ENCODE results near the gene FER. TPM values are rescaled to one million over a fixed set of nuclear protein-coding genes. Genes with fewer than 3 reads are reported as not detected.
"Not testable (repeated sequence)": the region's sequence is repeated elsewhere in the genome, so short reads cannot be mapped to it uniquely, and the experiment has no call there.

The FER gene
- total RNA-seq, 2 experiments from 2014 or later: 9.0 to 9.8 TPM

- ATAC-seq (no peak), DNase-seq (no peak)
- no peak overlapping the region for H3K27ac Mint-ChIP-seq
- ChIA-PET CTCF (no interaction called here), POLR2A (no interaction called here)
- intact Hi-C loops (cut with micrococcal nuclease): no loop called here
- H3K36me3 Mint-ChIP-seq (ENCODE audit: low read depth): no peaks in the 10 kb centered on the region
- no peaks in the 10 kb centered on the region for H3K4me1 Mint-ChIP-seq (ENCODE audit: low read depth)
- H3K27me3 Mint-ChIP-seq: no peaks in the 10 kb centered on the region
- TF ChIP-seq CTCF (IDR thresholded peaks at IDR 0.05): no peak
- no peaks in the 10 kb centered on the region for H3K9me3 Mint-ChIP-seq
- H3K4me3 Mint-ChIP-seq: no peak overlapping the region
Measured at GRCh38 chr5:109045710-109046109, 298.0 kb downstream of the FER start.

GRCh38 chr5:109049565-109049964, 301.9 kb downstream of the FER start:
- Mint-ChIP-seq H3K9me3 (no peaks in the 10 kb centered on the region), H3K4me1 (ENCODE audit: low read depth) (no peaks in the 10 kb centered on the region), H3K27ac (no peak overlapping the region), H3K27me3 (no peaks in the 10 kb centered on the region), H3K4me3 (no peak overlapping the region), H3K36me3 (ENCODE audit: low read depth) (peaks cover 7% of the 10 kb centered on the region)
- ChIA-PET CTCF (no interaction called here), POLR2A (no interaction called here)
- no peak for TF ChIP-seq CTCF (IDR thresholded peaks at IDR 0.05)
- intact Hi-C loops (cut with micrococcal nuclease): no loop called here
- ATAC-seq: no peak
- DNase-seq: no peak

- H3K4me3 Mint-ChIP-seq; ATAC-seq; H3K27ac Mint-ChIP-seq; POLR2A ChIA-PET; CTCF ChIA-PET; H3K9me3 Mint-ChIP-seq; intact Hi-C loops (cut with micrococcal nuclease); DNase-seq; H3K36me3 Mint-ChIP-seq (ENCODE audit: low read depth); H3K4me1 Mint-ChIP-seq (ENCODE audit: low read depth); H3K27me3 Mint-ChIP-seq: not testable (repeated sequence)
Measured at GRCh38 chr5:109050321-109050720, 302.6 kb downstream of the FER start.

- not testable (repeated sequence) for ATAC-seq
Measured at GRCh38 chr5:109052216-109052615, 304.5 kb downstream of the FER start.

GRCh38 chr5:109053995-109054417, 306.3 kb downstream of the FER start:
- ChIA-PET POLR2A (no interaction called here), CTCF (no interaction called here)
- H3K36me3 Mint-ChIP-seq (ENCODE audit: low read depth): peaks cover 8% of the 10 kb centered on the region
- TF ChIP-seq CTCF (IDR thresholded peaks at IDR 0.05): no peak
- H3K9me3 Mint-ChIP-seq: no peaks in the 10 kb centered on the region
- no peak overlapping the region for H3K27ac Mint-ChIP-seq
- intact Hi-C loops (cut with micrococcal nuclease): no loop called here
- DNase-seq (no peak), ATAC-seq (no peak)
- H3K27me3 Mint-ChIP-seq: no peaks in the 10 kb centered on the region
- H3K4me1 Mint-ChIP-seq (ENCODE audit: low read depth): no peaks in the 10 kb centered on the region
- H3K4me3 Mint-ChIP-seq: no peak overlapping the region

More at GRCh38 chr5:109052216-109052615, 304.5 kb downstream of the FER start:
- H3K9me3 Mint-ChIP-seq; POLR2A ChIA-PET; intact Hi-C loops (cut with micrococcal nuclease); CTCF ChIA-PET; H3K27me3 Mint-ChIP-seq; H3K4me1 Mint-ChIP-seq (ENCODE audit: low read depth); H3K36me3 Mint-ChIP-seq (ENCODE audit: low read depth); H3K4me3 Mint-ChIP-seq; DNase-seq; H3K27ac Mint-ChIP-seq: not testable (repeated sequence)

- POLR2A ChIA-PET: no interaction called here
- H3K27me3 Mint-ChIP-seq: no peaks in the 10 kb centered on the region
- peaks cover 1% of the 10 kb centered on the region for H3K36me3 Mint-ChIP-seq (ENCODE audit: low read depth)
- intact Hi-C loops (cut with micrococcal nuclease): no loop called here
- no peak for DNase-seq
- CTCF ChIA-PET: no interaction called here
- no peaks in the 10 kb centered on the region for H3K4me1 Mint-ChIP-seq (ENCODE audit: low read depth)
- TF ChIP-seq CTCF (IDR thresholded peaks at IDR 0.05): no peak
- no peak overlapping the region for H3K27ac Mint-ChIP-seq
- no peak overlapping the region for H3K4me3 Mint-ChIP-seq
- ATAC-seq: no peak
- H3K9me3 Mint-ChIP-seq: no peaks in the 10 kb centered on the region
Measured at GRCh38 chr5:109060378-109061025, 312.8 kb downstream of the FER start.
